NCI-H2227 treated with DMSO at 0.1 percent for 48 hours (cell line): ENCODE measurements around the gene VARS1.

ENCODE experiments used
- DNase-seq: peaks from one replicate; lab custom pipeline; 2025; lab: John Stamatoyannopoulos, UW

VARS1 gene

DNA sequence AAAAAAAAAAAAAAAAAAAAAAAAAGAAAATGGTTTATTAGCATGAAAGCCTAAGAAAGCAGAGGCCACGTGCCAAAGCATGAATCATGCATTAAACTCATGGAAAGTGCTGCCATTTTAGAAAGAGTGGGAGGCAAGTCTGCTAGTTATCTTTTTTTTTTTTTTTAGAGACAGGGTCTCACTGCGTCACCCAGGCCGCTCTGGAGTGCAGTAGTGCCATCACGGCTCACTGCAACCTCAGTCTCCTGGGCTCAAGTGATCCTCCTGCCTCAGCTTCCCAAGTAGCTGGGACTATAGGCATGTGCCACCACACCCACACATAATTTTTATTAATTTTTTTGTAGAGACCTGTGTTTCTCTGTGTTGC, 23.6 kb downstream of the VARS1 start:
- no peak for DNase-seq

DNA sequence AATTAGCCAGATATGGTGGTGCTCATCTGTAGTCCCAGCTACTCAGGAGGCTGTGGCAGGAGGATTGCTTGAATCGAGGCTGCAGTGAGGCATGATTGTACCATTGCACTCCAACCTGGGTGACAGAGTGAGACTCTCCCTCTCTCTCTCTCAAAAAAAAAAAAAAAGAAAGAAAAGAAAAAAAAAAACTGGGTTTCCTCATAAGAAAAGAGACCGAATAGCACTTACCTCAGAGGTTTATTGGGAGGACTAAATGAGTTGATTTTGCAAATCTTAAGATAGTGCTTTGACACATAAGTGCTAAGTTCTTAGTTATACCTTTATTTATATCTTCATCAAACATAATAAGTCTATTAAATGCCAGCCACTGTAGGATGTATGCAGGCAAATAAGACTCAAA, 24.7 kb downstream of the VARS1 start:
- DNase-seq: no peak

- no peak for DNase-seq
Measured at GRCh38 chr6:31769684-31770371, 25.7 kb downstream of the VARS1 start.

- DNase-seq: no peak
Measured at GRCh38 chr6:31768363-31769257, 26.9 kb downstream of the VARS1 start.

- no peak for DNase-seq
Measured at GRCh38 chr6:31767096-31767645, 28.4 kb downstream of the VARS1 start.

DNA sequence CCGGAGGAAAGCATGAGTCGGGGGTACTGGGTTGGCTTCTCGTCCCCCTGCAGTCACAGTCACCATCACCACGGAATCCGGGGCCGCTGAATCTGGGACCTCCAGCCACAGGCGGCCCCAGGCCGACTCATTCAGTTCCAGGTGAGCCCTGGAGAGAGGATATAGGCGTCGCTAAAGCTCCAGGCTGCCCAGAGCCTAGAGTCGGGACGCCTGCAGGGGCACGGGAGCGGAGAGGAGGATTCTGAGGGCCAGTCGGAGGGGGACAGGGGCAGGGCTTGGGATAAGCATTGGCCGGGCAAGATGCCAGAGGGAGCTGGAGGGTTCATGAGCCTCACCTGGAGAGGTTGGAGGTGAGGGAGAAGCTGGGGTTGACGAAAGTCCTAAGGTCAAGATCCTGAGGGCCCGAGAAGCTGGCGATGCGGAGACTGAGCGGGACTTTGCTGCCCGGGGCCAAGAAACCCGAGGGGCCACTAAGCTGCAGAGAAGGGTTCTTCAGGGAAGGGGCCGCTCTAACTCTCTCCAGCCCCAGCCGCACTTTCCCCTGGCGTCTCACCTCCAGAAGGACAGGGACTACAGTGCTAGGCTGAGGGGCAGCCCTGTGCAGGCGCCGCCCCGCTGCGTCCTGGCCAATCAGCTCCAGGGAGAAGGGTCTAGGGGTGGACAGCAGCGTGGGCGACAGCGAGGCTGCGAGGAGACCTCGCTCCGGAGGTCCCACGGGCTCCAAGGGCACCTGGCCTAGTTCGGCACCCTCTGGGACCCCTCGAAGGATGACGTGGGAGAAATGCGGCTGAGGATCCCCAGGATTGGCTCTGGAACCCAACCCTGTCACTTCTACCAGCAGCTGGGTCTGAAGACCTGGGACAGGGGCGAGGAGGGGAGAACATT, 29.4 kb downstream of the VARS1 start:
- DNase-seq: no peak

DNA sequence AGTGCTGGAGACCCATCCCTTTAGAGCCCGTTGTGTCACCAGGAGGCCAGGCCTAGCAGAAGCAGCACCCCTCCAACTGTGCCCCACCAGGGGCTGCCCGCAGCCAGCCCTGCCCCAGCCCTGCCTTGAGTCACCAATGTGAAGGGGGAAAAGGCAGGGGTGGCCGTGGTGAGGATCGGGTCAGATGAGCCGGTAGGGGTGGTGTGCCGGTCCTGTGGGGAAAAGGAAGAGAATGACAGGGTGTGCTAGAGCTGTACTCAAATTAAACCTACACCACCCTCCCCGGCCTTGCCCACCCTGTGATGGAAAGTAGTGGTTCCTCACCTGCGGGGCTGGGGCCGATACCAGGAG, 30.0 kb downstream of the VARS1 start:
- no peak for DNase-seq

DNA sequence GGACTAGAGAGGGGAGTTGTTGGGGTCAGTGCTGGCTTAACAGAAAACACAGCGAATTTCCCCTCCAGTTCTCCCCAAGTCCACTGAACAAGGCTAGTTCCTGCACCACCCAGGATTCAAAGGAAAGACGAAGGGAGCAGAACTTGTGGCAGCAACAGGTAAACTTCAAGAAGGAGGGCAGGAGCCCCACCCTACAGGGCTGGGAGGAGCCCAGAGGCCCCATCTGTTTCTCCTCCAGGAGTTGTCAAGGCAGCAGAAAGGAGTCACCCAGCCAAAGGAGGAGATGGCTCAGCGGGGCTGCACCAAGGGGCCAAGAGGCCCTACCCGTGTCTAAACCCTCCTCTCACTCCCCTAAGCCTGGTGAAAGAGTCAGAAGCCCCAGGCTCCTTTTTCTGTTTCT, 31.4 kb downstream of the VARS1 start:
- DNase-seq: no peak

DNA sequence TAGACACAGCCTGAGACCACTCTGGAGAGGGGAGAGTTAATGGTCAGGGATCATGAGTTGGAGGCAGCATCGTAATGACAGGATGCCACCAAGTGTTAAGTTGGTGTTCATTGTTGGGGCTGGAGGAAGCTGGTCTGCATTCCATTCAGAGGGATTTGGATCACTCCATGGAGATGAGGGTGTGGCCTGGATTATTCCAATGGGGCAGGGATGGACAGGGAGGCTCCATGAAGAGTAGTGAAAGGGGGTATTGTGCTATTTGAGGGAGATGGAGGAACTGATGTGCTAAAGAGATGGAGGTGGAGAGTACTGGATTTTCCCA, 32.0 kb downstream of the VARS1 start:
- DNase-seq: no peak

- no peak for DNase-seq
Measured at GRCh38 chr6:31762878-31763618, 32.5 kb downstream of the VARS1 start.

- DNase-seq: no peak
Measured at GRCh38 chr6:31762356-31762755, 33.2 kb downstream of the VARS1 start, which contains the start of gene SAPCD1. Gene SAPCD1, plus strand, starts transcription at chr6:31762656. Its CDS starts 399 bp downstream, at chr6:31763055.

- no peak for DNase-seq
Measured at GRCh38 chr6:31761343-31761742, 34.2 kb downstream of the VARS1 start.

DNA sequence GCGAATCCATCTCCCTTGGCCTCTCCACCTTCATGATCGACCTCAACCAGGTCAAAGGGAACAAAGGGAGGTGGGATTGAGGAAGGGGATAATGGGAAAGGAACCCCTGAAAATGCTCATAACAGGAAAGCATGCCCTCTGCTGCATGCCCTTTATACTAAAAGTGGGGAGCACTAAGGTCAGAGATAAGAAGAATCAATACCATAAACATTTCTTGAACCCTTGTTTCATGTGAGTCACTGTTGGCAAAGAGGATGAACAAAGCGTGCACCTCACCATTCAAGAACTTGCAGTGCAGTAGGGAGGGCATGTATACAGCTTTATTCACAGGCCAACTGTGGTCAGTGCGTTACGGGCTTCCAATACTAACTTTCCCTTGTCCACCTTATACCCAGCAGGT, 34.8 kb downstream of the VARS1 start:
- no peak for DNase-seq

- DNase-seq: no peak
Measured at GRCh38 chr6:31758281-31758680, 37.3 kb downstream of the VARS1 start.

DNA sequence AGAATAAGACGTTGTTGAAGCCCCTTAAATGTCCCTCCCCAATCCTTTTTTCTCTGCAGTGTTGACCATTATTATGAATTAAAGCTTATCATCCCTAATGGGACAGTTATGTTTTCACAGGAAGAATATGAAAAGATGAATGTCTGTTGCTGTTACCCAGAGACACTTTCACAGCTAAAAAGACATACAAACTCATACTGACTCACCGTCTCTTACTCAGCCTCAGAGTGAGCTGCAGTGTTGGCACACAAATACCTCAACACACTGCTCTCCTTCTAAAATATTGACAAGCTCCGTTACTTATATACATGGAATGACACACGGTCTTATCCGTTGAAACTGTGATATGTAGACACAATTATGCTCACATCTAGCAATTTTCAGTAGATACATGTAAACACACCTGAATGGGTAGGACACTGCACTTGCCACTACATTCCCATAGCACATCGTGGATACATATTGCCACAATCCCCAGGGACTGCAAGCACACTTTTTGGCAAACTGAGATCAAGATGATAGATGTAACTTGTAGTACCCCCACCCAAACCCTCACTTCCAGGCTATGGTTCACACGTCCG, 42.7 kb downstream of the VARS1 start:
- DNase-seq: no peak

- DNase-seq: no peak
Measured at GRCh38 chr6:31750411-31751022, 45.0 kb downstream of the VARS1 start.

GRCh38 chr6:31749301-31750036, 46.1 kb downstream of the VARS1 start:
- DNase-seq: no peak
